Eye (tissue), 1 donor: ENCODE data around the gene AUTS2.
"Not testable (repeated sequence)": the region's sequence is repeated elsewhere in the genome, so short reads cannot be mapped to it uniquely, and the experiment has no call there.

Source experiments
- DNase-seq: peaks from one replicate; pipeline ENCODE4 v3.0.0-alpha.2; 2015

Gene AUTS2

DNA sequence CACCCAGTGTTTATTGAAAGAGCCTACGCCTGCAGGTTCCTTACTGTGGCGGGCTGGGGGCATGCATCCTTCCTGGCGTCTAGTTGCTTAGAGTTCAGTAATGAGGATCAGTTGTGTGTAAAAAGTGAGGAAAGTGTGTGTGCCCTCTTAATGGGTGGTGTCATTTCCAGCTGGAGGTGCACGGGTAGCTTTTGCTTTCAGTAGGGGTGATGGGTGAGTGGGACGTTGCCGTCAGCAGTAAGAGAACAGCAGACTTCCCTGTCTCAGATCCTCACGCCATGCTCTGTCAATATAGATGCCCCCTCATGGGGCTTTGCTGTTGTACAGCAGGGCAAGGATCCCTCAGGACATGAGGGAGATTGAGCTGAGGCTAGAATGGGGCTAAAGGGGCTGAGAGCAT is 1181.0 kb downstream of the AUTS2 start:
- no peak for DNase-seq

DNA sequence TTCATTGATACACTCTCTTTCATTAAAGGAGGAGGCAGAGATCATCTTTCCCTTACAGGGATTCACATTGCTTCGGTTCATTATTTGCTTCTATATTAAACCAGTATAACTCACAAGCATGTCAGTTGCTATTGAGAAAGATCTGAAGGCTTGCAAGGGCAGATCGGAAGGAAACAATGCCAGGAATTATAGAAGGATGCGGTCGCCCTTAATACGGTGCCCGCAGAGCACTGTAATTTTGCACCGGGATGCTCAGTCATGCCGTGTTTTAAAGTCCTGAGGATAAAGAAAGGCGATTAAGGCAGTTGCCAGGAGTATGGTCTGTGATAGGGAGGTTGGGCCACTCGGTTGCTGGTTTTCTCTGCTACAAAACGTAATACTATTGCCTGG is 1183.6 kb downstream of the AUTS2 start:
- no peak for DNase-seq

DNA sequence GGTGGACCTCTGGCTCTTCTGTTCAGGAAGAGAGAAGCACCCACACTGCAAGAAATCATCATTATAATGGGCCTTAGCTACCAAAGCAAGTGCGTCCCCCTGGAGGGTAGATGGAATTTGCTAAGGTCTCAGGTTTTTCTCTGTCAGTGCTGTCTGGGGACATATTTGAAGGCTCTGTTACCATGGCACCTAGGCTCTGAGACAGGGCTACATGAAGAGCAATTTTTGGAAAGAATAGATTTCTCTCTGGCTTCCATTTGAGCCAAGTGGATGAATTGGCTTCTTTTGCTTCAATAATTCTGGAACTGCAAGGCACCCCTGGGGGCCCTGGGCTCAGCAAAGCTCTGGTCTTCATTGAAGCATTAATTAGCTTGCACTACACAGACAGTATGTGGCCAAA is 1184.5 kb downstream of the AUTS2 start:
- no peak for DNase-seq

DNA sequence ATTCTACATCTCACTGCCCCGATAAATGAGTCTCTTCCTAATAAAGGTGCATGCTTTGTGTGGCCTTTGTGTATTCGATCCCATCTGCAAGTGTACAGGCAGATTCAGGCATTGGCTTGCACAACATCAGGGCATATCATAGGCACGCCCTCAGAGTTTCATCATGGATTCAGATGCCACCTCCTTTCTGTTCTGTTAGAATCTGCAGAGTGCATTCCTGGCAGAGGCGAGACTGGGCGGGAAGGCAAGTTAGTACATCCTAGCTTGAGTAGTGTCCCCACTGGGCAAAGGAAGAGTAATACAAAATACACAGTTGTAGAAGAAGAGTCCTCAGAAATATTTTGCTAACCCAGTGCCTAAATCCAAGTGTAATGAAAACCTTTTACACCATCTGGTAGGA is 1187.2 kb downstream of the AUTS2 start:
- DNase-seq: no peak

DNA sequence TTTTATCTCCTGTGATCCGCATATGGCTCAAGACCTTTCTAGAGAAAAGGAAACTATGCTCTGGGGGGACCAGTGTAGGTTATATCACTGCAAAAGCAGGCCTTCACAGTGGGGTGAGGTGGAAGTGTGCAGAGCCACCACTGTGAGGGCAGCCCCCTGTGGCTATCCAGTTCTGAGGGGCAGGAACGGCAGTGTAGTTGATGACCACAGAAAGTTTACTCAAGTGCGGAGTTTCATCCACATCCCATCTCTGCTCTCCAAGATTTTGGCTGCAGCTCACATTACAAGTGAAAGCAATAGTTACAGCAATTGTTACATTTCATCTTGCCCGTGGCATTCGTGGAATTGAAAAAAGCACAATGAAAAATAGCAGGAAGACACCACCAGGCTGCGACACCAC is 1187.8 kb downstream of the AUTS2 start:
- no peak for DNase-seq

DNA sequence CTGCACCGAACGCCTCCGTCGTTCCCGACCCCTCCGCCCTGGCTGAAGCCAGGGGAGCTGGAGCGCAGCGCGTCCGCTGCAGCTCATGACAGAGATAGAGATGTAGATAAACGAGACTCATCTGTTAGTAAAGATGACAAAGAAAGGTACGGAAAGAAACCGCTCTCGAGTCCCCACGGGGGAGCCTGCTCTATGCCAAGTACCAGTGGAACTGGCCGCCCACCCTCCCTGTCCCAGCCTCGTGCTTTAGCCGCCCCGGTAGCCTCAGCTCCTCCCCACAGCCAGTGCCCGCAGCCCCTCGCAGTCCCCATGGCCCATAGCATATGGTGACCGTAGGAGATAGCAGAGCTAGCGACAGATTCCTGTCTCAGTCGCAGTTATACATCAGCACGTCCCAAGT is 1189.0 kb downstream of the AUTS2 start:
- DNase-seq: no peak

DNA sequence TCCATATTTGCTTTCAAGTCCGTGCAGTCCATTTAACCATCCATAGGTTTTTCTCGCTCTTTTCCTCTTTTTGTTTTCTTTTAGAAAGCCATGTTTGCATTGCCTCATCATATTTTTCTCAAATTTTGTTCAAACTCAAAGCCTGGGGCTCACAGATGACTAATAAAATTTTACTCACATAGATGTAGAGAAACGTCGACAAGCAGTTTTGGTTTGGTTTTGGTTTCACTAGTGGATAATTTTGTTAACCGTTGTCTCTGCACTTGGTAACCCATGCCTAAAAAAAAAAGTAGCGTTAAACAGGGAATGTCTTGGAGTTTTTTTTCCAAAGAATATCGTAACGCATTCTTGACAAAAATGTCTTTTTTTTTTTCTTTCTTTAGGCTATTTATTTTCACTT is 1189.5 kb downstream of the AUTS2 start:
- no peak for DNase-seq

DNA sequence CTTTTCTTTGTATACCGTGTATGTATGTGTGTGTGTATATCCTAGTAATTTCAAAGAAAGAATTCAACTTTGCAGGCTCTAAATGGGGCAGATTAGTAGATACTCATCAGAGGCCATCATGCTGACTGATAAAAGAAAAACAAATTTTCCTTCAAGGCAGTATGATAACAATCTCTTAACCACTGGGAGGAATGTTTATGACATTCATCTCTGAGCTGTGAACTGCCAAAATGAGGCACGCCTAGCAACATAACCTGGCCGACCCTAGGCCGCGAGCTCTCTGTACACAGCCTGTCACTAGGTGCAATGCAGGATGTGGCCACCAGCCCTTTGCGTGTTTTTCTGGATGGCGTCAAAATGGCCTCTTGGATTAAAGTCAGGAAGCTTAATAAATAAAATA is 1190.0 kb downstream of the AUTS2 start:
- DNase-seq: no peak

DNA sequence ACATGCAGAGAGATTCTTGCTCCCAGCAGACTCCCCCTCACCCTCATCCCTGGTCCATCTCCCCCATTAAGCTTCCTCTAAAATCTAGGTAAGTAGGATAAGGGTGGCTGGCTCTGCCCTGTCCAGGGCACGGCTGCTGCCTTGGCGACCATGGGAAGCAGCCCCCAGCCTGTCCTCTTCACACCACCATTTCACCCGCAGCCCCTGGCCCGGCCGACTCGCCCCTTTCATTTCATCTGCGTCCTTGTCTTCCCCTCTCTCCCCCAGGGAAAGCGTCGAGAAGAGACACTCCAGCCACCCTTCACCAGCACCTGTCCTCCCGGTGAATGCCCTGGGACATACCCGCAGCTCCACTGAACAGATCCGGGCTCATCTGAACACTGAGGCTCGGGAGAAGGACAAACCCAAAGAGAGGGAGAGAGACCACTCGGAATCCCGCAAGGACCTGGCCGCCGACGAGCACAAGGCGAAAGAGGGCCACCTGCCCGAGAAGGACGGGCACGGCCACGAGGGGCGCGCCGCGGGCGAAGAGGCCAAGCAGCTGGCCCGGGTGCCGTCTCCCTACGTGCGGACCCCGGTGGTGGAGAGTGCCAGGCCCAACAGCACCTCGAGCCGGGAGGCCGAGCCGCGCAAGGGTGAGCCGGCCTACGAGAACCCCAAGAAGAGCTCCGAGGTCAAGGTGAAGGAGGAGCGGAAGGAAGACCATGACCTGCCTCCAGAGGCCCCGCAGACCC is 1191.4 kb downstream of the AUTS2 start:
- no peak for DNase-seq

DNA sequence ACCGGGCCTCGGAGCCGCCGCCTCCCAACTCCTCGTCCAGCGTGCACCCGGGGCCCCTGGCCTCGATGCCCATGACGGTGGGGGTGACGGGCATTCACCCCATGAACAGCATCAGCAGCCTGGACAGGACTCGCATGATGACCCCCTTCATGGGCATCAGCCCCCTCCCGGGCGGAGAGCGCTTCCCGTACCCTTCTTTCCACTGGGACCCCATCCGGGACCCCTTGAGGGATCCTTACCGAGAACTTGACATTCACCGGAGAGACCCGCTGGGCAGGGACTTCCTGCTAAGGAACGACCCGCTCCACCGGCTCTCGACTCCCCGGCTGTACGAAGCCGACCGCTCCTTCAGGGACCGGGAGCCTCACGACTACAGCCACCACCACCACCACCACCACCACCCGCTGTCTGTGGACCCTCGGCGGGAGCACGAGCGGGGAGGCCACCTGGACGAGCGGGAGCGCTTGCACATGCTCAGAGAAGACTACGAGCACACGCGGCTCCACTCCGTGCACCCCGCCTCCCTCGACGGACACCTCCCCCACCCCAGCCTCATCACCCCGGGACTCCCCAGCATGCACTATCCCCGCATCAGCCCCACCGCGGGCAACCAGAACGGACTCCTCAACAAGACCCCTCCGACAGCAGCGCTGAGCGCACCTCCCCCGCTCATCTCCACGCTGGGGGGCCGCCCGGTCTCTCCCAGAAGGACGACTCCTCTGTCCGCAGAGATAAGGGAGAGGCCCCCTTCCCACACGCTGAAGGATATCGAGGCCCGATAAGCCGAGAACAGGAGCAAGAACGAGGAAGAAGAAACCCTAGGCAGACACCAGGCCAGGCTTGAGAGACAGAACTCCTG is 1192.2 kb downstream of the AUTS2 start:
- DNase-seq: no peak

DNA sequence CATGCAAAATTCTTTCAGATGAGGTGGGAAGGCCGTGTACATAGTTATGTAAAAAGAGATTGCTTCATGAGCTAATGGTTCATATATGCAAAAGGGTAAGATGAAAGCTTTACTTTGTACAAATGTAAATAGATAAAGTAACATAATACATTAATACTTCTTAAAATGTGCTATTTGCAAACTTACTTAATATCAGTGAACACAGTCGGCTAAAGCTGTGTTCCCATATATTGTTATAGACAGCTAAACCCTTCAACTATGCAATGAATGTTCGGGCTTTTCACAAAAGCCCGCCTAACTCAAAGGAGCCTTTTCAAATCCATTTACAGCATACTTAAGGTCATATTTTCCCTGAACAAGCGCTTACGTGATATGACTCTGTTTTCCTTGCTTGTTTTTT is 1193.1 kb downstream of the AUTS2 start:
- DNase-seq: no peak

DNA sequence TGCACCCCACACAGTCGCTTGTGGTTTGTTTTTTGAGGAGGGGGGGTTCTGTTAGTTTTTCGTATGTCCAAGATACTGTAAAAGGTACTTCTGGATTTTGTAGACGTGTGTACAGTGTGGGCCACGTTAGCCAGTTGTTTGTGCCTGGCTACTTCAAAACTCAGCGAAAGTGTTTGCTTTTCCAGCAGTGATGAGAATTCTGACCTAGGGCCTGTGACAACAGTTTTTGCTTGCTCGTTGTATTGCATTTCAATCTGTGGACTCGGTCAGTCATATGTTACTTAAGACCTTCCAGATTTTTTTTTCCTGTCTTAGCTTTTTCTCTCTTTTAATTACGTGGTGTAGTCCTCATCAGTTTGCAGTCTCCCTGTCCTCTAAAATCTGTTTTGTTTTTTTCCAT is 1194.8 kb downstream of the AUTS2 start:
- no peak for DNase-seq

DNA sequence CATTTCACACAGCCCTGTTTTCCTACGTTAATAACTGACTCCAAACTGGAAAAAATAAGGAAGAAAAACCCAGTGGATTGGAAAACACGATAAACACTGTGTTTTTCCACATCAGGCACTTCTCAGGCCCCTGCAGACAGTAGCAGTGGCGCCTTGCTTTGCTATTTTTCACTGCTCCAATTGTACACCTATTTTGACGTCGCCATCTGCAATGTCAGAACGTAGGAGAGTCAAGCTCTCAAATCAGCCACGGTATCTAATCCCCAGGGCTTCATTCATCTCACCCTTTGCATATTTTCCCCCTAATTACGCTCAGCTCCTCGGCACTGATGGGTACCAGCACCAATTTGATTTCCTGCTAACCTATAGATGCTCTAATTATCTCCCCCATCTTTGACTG is 1195.5 kb downstream of the AUTS2 start:
- no peak for DNase-seq

DNA sequence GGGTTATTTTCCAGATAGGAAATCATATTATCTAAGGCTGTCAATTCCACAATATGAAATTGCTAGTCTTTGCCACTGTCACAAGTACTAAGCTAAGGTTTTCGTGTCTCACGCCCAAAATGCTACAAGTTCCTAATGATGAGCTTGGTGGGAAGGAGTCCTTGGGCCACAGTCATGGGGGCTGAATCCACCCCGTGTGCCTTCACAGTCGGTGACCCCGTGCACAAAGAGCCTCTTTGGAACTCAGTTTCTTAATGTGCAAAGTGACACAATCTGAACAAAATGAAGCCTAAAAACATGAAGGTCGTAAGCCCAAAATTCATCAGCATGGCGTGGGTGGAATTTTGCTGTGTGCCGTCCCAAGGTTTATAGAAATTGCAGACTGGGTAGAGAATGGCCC is 1196.7 kb downstream of the AUTS2 start:
- DNase-seq: no peak

DNA sequence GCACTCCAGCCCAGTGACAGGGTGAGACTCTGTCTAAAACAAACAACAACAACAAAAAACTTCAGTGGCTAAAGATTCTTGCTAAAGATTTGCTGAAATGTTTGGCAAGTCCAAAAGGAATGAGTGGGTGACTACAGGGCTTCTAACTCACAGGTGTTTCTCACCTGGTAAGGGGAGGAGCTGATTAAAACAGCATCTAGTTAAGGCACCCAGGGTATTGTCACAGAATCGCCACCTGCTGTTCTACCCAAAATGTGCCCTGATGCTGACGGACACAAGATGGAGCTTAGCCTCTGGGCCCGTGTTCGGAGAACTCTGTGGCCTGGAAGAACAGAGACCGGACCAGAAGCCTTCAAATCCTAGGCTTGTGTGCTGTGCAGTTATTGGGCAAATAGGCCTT is 1197.7 kb downstream of the AUTS2 start:
- DNase-seq: no peak

DNA sequence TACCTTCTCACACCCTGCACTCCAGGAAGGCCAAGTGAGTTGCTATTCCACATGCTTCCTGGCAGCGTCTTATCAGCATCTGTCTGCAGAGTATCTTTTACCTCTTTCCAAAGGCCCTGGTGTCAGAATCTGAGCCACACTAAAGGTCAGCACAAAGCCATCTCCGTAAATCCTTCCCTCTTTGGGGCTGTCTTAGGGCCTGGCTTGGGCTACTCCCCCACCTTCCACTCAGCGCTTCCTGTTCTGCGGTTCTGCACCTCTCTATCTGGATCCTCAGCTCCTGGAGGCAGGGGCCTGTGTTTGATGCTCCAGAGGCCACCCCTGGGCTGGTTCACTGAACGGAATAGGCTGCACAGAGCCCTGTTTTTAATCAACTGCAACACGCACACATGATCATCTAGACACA is 1198.8 kb downstream of the AUTS2 start:
- DNase-seq: no peak

DNA sequence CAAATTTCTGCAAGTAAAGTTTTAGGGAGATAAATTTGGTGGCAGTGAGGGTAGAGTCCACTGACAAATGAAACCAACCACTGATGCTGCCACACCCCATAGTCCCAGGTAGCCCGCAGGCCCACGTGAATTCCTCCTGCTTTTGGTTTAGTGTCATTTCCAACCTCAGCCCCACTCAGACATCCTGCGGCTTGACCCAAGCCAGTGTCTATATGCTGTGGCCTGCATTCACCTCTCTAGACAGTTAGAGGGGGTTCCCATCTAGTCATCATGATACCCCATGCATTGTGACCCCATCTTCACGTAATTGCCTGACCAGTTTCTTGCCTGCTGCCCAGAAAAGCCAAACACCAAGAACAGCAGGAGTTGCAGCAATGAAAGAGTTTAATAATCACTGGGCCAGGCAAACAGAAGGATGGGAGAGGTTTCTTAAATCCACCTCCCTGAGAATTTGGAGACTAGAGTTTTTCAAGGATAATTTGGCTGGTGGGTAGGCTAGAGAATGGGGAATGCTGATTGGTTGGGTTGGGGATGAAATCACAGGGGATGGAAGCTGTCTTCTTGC is 1201.6 kb downstream of the AUTS2 start:
- DNase-seq: no peak

DNA sequence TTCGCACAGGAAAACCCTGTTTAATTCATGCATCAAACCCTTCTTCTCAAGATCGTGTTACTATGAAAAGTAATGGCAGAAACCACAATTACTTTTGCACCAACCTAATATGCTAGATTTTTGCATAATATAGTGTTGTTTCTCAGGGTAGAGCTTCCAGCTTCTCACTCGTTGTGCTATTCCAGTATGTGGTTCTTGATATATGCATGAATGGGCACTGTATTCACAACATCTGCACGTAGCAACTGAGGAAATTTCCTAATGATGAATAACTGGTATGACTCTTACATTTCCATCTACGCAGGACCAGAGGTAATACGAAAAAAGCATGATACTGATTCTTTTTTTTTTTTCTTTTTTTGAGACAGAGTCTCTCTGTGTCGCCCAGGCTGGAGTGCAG is 1207.1 kb downstream of the AUTS2 start:
- no peak for DNase-seq

DNA sequence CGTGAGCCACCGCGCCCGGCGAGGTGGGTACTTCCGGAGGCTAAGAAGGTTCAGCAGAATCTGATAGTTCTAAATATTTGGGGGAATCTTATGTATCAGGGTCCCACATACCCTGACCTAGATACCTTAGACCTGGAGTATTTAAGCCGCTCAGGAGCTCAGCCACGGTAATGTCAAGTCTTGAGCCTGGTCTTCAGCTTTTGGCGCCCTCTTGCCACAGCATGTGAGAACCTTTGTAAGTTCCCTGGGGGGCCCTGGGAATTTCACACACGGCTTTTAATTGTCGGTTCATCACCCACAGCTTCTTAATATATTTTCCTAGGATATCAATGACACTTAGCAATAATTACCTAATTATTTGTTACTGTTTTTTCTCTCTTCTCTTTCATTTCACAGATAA is 1209.4 kb downstream of the AUTS2 start:
- no peak for DNase-seq

DNA sequence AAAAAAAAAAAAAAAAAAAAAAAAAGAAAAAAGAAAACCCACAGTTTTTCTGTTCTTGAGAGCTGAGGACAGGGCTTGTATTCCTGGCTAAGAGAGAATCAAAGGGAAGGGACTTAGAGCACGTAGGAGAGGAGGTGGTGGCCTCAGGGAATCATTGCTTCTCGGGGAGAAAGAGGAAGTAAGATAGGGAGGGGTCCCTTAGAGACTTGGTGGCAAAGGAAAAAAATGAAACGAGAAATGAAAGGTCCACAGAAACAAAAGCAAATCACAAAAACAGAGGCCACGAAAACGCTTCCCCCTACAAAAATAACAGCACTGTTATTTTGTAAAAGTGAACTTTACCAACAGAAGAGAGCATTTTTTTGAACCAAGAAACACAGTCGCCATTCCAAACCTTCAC is 1210.6 kb downstream of the AUTS2 start:
- no peak for DNase-seq

DNA sequence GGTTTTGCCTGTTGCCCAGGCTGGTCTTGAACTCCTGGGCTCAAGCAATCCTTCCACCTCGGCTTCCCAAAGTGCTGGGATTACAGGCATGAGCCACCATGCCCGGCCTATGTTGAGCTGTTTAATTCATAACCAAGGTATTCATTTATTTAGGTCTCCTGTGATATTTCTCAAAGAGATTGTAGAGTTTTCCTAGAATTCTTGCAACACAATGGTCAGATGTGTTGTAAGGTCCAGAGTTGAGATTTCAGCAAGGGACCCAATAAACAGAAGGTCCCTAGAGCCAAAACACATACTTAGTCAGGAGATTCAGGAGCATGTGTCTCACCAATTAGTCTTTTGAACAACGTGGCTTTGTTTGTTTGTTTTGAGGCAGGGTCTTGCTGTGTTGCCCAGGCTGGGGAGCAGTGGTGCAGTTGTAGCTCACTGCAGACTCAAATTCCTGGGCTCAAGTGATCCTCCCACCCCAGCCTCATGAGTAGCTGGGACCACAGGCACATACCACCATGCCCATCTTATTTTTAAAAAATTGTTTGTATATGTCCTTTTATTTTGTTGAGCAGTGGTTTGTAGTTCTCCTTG is 1212.4 kb downstream of the AUTS2 start:
- DNase-seq: no peak

DNA sequence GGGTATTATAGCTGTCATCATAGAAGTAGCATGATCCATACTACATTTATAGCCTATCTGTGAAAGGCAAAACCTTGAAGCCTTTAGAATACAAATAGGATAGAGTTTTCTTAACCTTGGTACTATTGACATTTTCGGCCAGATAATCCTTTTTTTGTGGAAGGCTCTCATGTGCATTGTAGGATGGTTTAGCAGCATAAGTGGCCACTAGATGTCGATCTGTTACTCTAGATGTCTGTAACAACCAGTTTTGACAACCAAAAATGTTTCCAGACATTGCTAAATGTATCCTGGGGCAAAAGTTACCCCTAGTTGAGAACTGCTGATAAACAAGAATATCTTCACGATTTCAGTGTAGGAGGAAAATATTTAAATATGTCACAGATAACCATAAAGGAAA is 1214.2 kb downstream of the AUTS2 start:
- DNase-seq: no peak

DNA sequence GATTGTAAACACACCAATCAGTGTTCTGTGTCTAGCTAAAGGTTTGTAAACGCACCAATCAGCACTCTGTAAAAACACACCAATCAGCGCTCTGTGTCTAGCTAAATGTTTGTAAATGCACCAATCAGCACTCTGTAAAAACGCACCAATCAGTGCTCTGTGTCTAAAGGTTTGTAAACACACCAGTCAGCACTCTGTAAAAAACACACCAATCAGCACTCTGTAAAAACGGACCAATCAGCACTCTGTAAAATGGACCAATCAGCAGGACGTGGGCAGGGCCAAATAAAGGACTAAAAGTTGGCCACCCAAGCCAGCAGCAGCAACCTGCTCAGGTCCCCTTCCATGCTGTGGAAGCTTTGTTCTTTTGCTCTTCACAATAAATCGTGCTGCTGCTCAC is 1224.2 kb downstream of the AUTS2 start:
- not testable (repeated sequence) for DNase-seq
